H1 (cell line): ENCODE measurements around the gene COMP. TPM values are rescaled to one million over a fixed set of nuclear protein-coding genes. Genes with fewer than 3 reads are reported as not detected.

Source experiments
- CTCF ChIA-PET: fragments of 300-600 bp; sonication (Branson Sonifier 250); formaldehyde crosslinking; loops from one replicate; lab custom pipeline; 2021; ENCODE audit not compliant: partially characterized antibody; lab: Charles Lee
- POLR2A ChIA-PET: fragments of 300-600 bp; sonication (Branson Sonifier 250); formaldehyde crosslinking; loops from one replicate; lab custom pipeline; 2021; ENCODE audit warnings: inconsistent platforms; ENCODE audit not compliant: partially characterized antibody; lab: Charles Lee
- DNase-seq, 2 experiments: peaks; one replicate each; pipeline versions ENCODE4 v3.0.0 to v3.0.0-alpha.2; 2010 to 2022; ENCODE audit warnings: low spot score in 2 of 2, low read depth in 1 of 2, mixed read lengths in 1 of 2
- FAIRE-seq: peaks from 2 replicates; lab custom pipeline; 2011; peaks lifted over from hg19 to GRCh38; lab: Jason Lieb, UNC
- H2AFZ ChIP-seq: 2 replicates; pipeline ENCODE4 v1.8.1; 2012; ENCODE audit warnings: low read length, inconsistent platforms
- H2AK5ac ChIP-seq: 2 replicates; pipeline ENCODE4 v1.6.1; 2013; ENCODE audit warnings: low read depth, low read length
- H2BK120ac ChIP-seq: replicated peaks from 2 replicates; pipeline ENCODE3; 2013; ENCODE audit warnings: low read depth, low read length, inconsistent platforms
- H2BK12ac ChIP-seq: 2 replicates; pipeline ENCODE4 v1.6.1; 2013; ENCODE audit warnings: low read depth, low read length
- H2BK15ac ChIP-seq: 2 replicates; pipeline ENCODE4 v1.6.1; 2013; ENCODE audit warnings: low read length
- H2BK20ac ChIP-seq: 2 replicates; pipeline ENCODE4 v1.6.1; 2013; ENCODE audit warnings: low read length
- H2BK5ac ChIP-seq: 2 replicates; pipeline ENCODE4 v1.6.1; 2013; ENCODE audit warnings: low read depth, low read length
- H3K14ac ChIP-seq: 2 replicates; pipeline ENCODE4 v1.6.1; 2013; ENCODE audit warnings: inconsistent platforms; ENCODE audit not compliant: insufficient read length
- H3K18ac ChIP-seq: 2 replicates; pipeline ENCODE4 v1.6.1; 2013; ENCODE audit warnings: low read length; ENCODE audit errors: extremely low read depth
- H3K23ac ChIP-seq: 2 replicates; pipeline ENCODE4 v1.6.1; 2013; ENCODE audit warnings: inconsistent platforms; ENCODE audit not compliant: insufficient read length
- H3K23me2 ChIP-seq: 2 replicates; pipeline ENCODE4 v1.6.1; 2013; ENCODE audit warnings: low read depth, low read length
- H3K27ac ChIP-seq: 2 replicates; pipeline ENCODE4 v1.6.1; 2011; ENCODE audit warnings: low read depth, low read length, inconsistent platforms
- H3K27me3 ChIP-seq, 4 experiments: replicated peaks in 1 of 4; 1 replicate in 1 of 4; 2 replicates in 3 of 4; pipeline versions ENCODE4 v1.6.1 to v1.8.1; 2011 to 2013; ENCODE audit warnings: low read length in 3 of 4, mild to moderate bottlenecking in 3 of 4, inconsistent platforms in 2 of 4, mixed read lengths in 2 of 4, moderate library complexity in 1 of 4; ENCODE audit not compliant: control insufficient read depth in 3 of 4, insufficient read depth in 3 of 4; ENCODE audit errors: extremely low read depth in 1 of 4
- H3K36me3 ChIP-seq, 4 experiments: 2 replicates each; pipeline versions ENCODE4 v1.6.1 to v1.8.1; 2011 to 2013; ENCODE audit warnings: mild to moderate bottlenecking in 4 of 4, low read length in 3 of 4, moderate library complexity in 2 of 4, control low read depth in 1 of 4, inconsistent platforms in 1 of 4; ENCODE audit not compliant: insufficient read depth in 4 of 4, control insufficient read depth in 2 of 4
- H3K4ac ChIP-seq: replicated peaks from 2 replicates; pipeline ENCODE3; 2013; ENCODE audit warnings: low read length, low read depth, mixed read lengths, inconsistent platforms; ENCODE audit not compliant: insufficient read length
- H3K4me1 ChIP-seq, 4 experiments: replicated peaks in 1 of 4; 1 replicate in 1 of 4; 2 replicates in 3 of 4; pipeline versions ENCODE4 v1.6.1 to v1.8.1; 2011 to 2013; ENCODE audit warnings: low read length in 3 of 4, inconsistent platforms in 2 of 4, mixed read lengths in 1 of 4; ENCODE audit not compliant: insufficient read depth in 4 of 4, control insufficient read depth in 3 of 4
- H3K4me2 ChIP-seq, 2 experiments: 2 replicates each; pipeline versions ENCODE4 v1.6.1 to v1.8.1; 2011 to 2013; ENCODE audit warnings: low read depth in 2 of 2, low read length in 2 of 2, control low read depth in 1 of 2, inconsistent platforms in 1 of 2, mild to moderate bottlenecking in 1 of 2; ENCODE audit not compliant: insufficient read depth in 1 of 2
- H3K4me3 ChIP-seq, 4 experiments: fragments of 200-600, 300-600 bp in 1 of 4; sonication (generic), shearing (Covaris generic), sonication (Bioruptor Twin) in 1 of 4; 2 replicates each; pipeline versions ENCODE4 v1.5.1 to v1.8.1; 2011 to 2016; ENCODE audit warnings: low read length in 4 of 4, low read depth in 3 of 4, control low read depth in 2 of 4, inconsistent platforms in 2 of 4, mild to moderate bottlenecking in 2 of 4, mixed read lengths in 1 of 4, moderate library complexity in 1 of 4; ENCODE audit not compliant: insufficient read depth in 2 of 4; ENCODE audit errors: extremely low read depth in 1 of 4
- H3K56ac ChIP-seq: replicated peaks from 2 replicates; pipeline ENCODE3; 2013; ENCODE audit warnings: low read depth, mild to moderate bottlenecking, mixed read lengths, low read length, inconsistent platforms; ENCODE audit not compliant: insufficient read length
- H3K79me1 ChIP-seq: 2 replicates; pipeline ENCODE4 v1.6.1; 2013; ENCODE audit warnings: low read depth, low read length, control low read depth
- H3K79me2 ChIP-seq, 2 experiments: 2 replicates each; pipeline versions ENCODE4 v1.6.1 to v1.8.1; 2012 to 2013; ENCODE audit warnings: low read length in 2 of 2, mild to moderate bottlenecking in 2 of 2, inconsistent platforms in 1 of 2; ENCODE audit not compliant: insufficient read depth in 2 of 2, control insufficient read depth in 1 of 2
- H3K9ac ChIP-seq, 4 experiments: replicated peaks in 1 of 4; 1 replicate in 1 of 4; 2 replicates in 3 of 4; pipeline versions ENCODE4 v1.6.1 to v1.8.1; 2011 to 2013; ENCODE audit warnings: low read depth in 3 of 4, low read length in 3 of 4, control low read depth in 2 of 4, mild to moderate bottlenecking in 2 of 4, moderate library complexity in 2 of 4, inconsistent platforms in 1 of 4; ENCODE audit errors: extremely low read depth in 1 of 4
- H3K9me3 ChIP-seq, 2 experiments: 2 replicates each; pipeline versions ENCODE4 v1.6.1 to v1.8.1; 2012 to 2013; ENCODE audit warnings: mild to moderate bottlenecking in 2 of 2, moderate library complexity in 2 of 2, control low read depth in 1 of 2, inconsistent platforms in 1 of 2, low read depth in 1 of 2, low read length in 1 of 2, mixed read lengths in 1 of 2; ENCODE audit not compliant: insufficient read depth in 2 of 2
- H4K20me1 ChIP-seq, 2 experiments: replicated peaks in 1 of 2; 2 replicates each; pipeline versions ENCODE3 to v1.8.1; 2011 to 2013; ENCODE audit warnings: inconsistent platforms in 2 of 2, low read length in 2 of 2, mild to moderate bottlenecking in 1 of 2; ENCODE audit not compliant: insufficient read depth in 2 of 2, control insufficient read depth in 1 of 2
- H4K5ac ChIP-seq: 2 replicates; pipeline ENCODE4 v1.6.1; 2013; ENCODE audit warnings: low read length, low read depth, mixed read lengths, inconsistent platforms; ENCODE audit not compliant: insufficient read length
- H4K8ac ChIP-seq: 2 replicates; pipeline ENCODE4 v1.8.0; 2013; ENCODE audit warnings: mild to moderate bottlenecking, moderate library complexity, low read length, inconsistent platforms; ENCODE audit not compliant: insufficient read depth; ENCODE audit errors: extremely low read depth
- H4K91ac ChIP-seq: replicated peaks from 2 replicates; pipeline ENCODE3; 2013; ENCODE audit warnings: low read length, mixed read lengths, inconsistent platforms; ENCODE audit not compliant: insufficient read length
- EGR1 ChIP-seq: IDR thresholded peaks from 2 replicates; pipeline ENCODE4 v1.6.1; 2011; ENCODE audit warnings: low read depth, low read length, borderline replicate concordance
- KDM1A ChIP-seq: fragments of 200-600, 300-600 bp; sonication (generic); IDR thresholded peaks from 2 replicates; pipeline ENCODE4 v1.7.1; 2016; ENCODE audit warnings: mild to moderate bottlenecking, low read length, borderline replicate concordance
- SIN3A ChIP-seq, 2 experiments: IDR thresholded peaks in 1 of 2; conservative IDR thresholded peaks in 1 of 2; 2 replicates each; pipeline ENCODE4 v1.6.1; 2011 to 2012; ENCODE audit warnings: low read length in 2 of 2, improper control_type of control experiment in 1 of 2, low read depth in 1 of 2, mild to moderate bottlenecking in 1 of 2
- SP1 ChIP-seq: IDR thresholded peaks from 2 replicates; pipeline ENCODE4 v1.6.1; 2011; ENCODE audit warnings: low read depth, low read length
- WGBS, 2 experiments: shearing (Covaris generic) in 1 of 2; methylation state at CpG; one replicate each; pipeline versions ENCODE4 v1.1.6 to v1.1.7; 2013 to 2015; ENCODE audit warnings: low lambda C conversion rate in 2 of 2, mixed read lengths in 2 of 2, inconsistent platforms in 1 of 2, low coverage in 1 of 2, missing lambda C conversion rate in 1 of 2; ENCODE audit not compliant: insufficient replicate concordance in 2 of 2, insufficient coverage in 1 of 2, insufficient read length in 1 of 2; ENCODE audit errors: extremely low coverage in 1 of 2, missing lambda C conversion rate in 1 of 2; 5-methylcytosine and 5-hydroxymethylcytosine counted together
- polyA plus RNA-seq, 7 experiments: library from polyadenylated mRNA; depleted of rRNA in 3 of 7; stranded (reverse) in 5 of 7; unstranded in 2 of 7; fragments of >200 nt in 5 of 7; fragments of 200-250 nt in 2 of 7; gene quantifications; 1 replicate in 5 of 7; 2 replicates in 1 of 7; 4 replicates in 1 of 7; pipeline versions ENCODE4 v1.2.1 to v1.2.3, GENCODE V29; 2011 to 2013; ENCODE audit warnings: missing spikeins in 2 of 7, mixed read lengths in 2 of 7
- total RNA-seq: library from RNA; stranded (reverse); fragmentation: NEBNext Ultra II Directional; extraction: Animal tissue kit (Norgen Biotek cat#: 25700); gene quantifications from 2 replicates; pipeline ENCODE4 v1.2.1, GENCODE V29; 2021

The COMP gene
- total and polyA plus RNA-seq, 2 of the 8 experiments (the other 6 are each of a cell fraction or from before 2014, with no cell fraction given) = 0.17 TPM

DNA sequence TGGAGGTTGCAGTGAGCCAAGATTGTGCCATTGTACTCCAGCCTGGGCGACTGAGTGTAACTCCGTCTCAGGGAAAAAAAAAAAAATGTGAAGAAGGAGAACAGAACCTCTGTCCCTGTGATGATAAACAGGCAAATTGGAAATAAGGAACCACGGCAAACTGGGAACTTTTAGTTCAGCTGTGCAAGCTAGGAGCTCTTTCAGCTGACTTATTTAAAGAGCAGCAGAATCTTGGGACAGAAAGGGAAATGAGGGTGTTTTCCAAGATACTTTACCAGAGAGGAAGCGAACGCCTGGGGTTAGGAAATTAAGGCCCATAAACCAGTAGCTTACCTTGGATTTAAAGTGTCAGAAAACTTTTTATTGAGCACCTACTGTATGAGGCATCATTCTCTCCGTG, 37.7 kb upstream of the COMP start:
- WGBS, 2 experiments = 79% methylated on average over 6 of the region's 6 CpGs; no CpG with 5 or more reads in 1 of the 2 experiments
- H2BK20ac ChIP-seq = no peak overlapping the region
- no peak overlapping the region for H2AFZ ChIP-seq
- H3K4me1 ChIP-seq = peaks cover 3 to 11% (median 3%) of the 10 kb centered on the region in 4 experiments; a peak in 6 of 7 replicates
- no peak overlapping the region for H2AK5ac ChIP-seq
- H3K9me3 ChIP-seq = no peaks in the 10 kb centered on the region
- H2BK15ac ChIP-seq = no peak overlapping the region
- no peak overlapping the region for H3K4ac ChIP-seq
- no peak overlapping the region for H3K4me3 ChIP-seq
- no peak overlapping the region for H3K9ac ChIP-seq
- no peak overlapping the region for H3K4me2 ChIP-seq
- H3K79me1 ChIP-seq = peaks cover 6% of the 10 kb centered on the region
- DNase-seq (no peak), FAIRE-seq (no peak)
- H3K56ac ChIP-seq = no peak overlapping the region
- H3K18ac ChIP-seq = no peak overlapping the region
- no peak overlapping the region for H4K8ac ChIP-seq
- no peak overlapping the region for H4K5ac ChIP-seq
- no peak overlapping the region for H2BK12ac ChIP-seq
- H2BK5ac ChIP-seq = no peak overlapping the region
- H3K14ac ChIP-seq = no peak overlapping the region
- H4K20me1 ChIP-seq = peaks cover 12% of the 10 kb centered on the region in 2 experiments
- H3K79me2 ChIP-seq = peaks cover 8 to 15% of the 10 kb centered on the region in 2 experiments
- ChIA-PET POLR2A (interaction anchor here (1.0 kb wide), 1 partner anchor 49 kb away, joined by 4 read pairs; no protein-coding TSS in a partner anchor), CTCF (interaction anchor here (1.3 to 5.7 kb wide), 3 partner anchors 10 to 31 kb away, joined by 6 to 31 read pairs (median 6); no protein-coding TSS in a partner anchor)
- H4K91ac ChIP-seq = no peak overlapping the region
- no peak overlapping the region for H3K27ac ChIP-seq
- H3K27me3 ChIP-seq = peaks cover 0 to 6% (median 0%) of the 10 kb centered on the region in 4 experiments; a peak in 2 of 7 replicates
- no peak for TF ChIP-seq SIN3A (conservative IDR thresholded peaks at IDR 0.05 in 1 of 2, IDR thresholded peaks at IDR 0.05 in 1 of 2; ENCODE audit: low read depth in 1 of 2, low read length in 2 of 2)
- TF ChIP-seq SP1 = no peak
- no peak for TF ChIP-seq EGR1
- TF ChIP-seq KDM1A = no peak
- no peaks in the 10 kb centered on the region for H3K36me3 ChIP-seq
- H3K23ac ChIP-seq = no peak overlapping the region
- no peak overlapping the region for H2BK120ac ChIP-seq
- peaks cover 11% of the 10 kb centered on the region for H3K23me2 ChIP-seq
